ENCODE results near the gene ZNF507. TPM values are rescaled to one million over a fixed set of nuclear protein-coding genes. Genes with fewer than 3 reads are reported as not detected.
A peak's percentile ranks its signal among the peaks of the same experiment; 100 is the strongest.

The ZNF507 gene
- total and polyA plus RNA-seq, 9 of the 15 experiments (the other 6 are each of a cell fraction or from before 2014, with no cell fraction given): 2.9 to 25.0 (median 10.4) TPM

DNA sequence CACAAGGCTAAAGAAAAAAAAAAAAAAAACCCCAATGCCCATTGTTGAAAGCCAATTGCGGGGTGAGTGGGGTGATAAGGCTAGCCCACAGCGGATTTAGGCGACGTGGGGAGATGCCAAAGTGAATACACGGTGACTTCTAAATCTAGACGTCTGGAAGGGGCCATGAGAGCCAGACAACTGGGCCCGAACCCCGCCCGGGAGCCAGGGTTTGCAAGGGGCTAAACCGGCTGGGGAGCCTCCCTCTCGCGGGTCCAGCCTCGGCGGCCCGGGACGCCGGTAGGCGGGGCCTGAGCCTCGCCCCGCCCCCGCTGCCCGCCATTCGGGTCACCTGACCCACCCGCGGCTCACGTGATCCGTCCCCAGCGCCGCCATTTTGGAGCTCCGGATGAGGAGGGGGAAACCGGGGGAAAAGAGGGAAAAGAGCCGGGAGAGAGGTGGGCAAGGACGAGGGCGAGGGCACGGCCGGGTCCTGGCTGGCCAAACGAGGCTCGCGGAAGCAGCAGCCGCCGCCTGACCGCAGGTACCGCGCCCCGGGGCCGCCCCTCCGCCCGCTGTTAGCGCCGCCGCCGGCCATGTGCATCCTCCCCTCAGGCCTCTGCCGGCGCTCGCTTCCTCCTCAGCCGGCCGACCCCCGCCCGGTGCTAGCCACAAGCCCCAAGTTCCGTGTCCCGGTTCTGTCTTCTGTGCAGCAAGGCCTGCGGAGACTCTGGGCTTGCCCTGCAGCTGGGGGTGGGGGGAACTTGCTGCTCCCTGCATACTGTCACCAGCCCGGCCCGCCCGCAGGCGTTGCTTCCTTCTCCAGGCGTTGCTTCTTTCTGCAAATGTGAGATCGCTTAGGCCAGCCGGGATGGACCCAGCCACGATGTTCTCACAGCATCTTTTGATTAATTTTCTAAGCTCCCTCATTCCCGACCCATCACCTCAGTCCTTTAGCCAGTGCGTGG, at the start of gene ZNF507 (continued):
- TF ChIP-seq, protein P1, sequence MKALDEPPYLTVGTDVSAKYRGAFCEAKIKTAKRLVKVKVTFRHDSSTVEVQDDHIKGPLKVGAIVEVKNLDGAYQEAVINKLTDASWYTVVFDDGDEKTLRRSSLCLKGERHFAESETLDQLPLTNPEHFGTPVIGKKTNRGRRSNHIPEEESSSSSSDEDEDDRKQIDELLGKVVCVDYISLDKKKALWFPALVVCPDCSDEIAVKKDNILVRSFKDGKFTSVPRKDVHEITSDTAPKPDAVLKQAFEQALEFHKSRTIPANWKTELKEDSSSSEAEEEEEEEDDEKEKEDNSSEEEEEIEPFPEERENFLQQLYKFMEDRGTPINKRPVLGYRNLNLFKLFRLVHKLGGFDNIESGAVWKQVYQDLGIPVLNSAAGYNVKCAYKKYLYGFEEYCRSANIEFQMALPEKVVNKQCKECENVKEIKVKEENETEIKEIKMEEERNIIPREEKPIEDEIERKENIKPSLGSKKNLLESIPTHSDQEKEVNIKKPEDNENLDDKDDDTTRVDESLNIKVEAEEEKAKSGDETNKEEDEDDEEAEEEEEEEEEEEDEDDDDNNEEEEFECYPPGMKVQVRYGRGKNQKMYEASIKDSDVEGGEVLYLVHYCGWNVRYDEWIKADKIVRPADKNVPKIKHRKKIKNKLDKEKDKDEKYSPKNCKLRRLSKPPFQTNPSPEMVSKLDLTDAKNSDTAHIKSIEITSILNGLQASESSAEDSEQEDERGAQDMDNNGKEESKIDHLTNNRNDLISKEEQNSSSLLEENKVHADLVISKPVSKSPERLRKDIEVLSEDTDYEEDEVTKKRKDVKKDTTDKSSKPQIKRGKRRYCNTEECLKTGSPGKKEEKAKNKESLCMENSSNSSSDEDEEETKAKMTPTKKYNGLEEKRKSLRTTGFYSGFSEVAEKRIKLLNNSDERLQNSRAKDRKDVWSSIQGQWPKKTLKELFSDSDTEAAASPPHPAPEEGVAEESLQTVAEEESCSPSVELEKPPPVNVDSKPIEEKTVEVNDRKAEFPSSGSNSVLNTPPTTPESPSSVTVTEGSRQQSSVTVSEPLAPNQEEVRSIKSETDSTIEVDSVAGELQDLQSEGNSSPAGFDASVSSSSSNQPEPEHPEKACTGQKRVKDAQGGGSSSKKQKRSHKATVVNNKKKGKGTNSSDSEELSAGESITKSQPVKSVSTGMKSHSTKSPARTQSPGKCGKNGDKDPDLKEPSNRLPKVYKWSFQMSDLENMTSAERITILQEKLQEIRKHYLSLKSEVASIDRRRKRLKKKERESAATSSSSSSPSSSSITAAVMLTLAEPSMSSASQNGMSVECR (CRISPR knock-in tag; IDR thresholded peaks at IDR 0.05): peak; percentile 64
- TF ChIP-seq SMAD4 (CRISPR knock-in tag; conservative IDR thresholded peaks at IDR 0.05) (0 out of 2 replicates have a peak, but pooled peaks have one; percentile 34), HDAC1 (IDR thresholded peaks at IDR 0.05) (peak in 1 of 2 experiments; percentile 93; a peak in 2 of 4 replicates), MAZ (CRISPR knock-in tag; conservative IDR thresholded peaks at IDR 0.05 in 1 of 2, IDR thresholded peaks at IDR 0.05 in 1 of 2) (peak; percentile 49 to 77), FOXA1 (IDR thresholded peaks at IDR 0.05; ENCODE audit: borderline replicate concordance) (no peak), ZNF551 (CRISPR knock-in tag; IDR thresholded peaks at IDR 0.05) (no peak), ZNF146 (CRISPR knock-in tag; IDR thresholded peaks at IDR 0.05; ENCODE audit: unreplicated experiment) (no peak), ZNF253 (CRISPR knock-in tag; conservative IDR thresholded peaks at IDR 0.05) (no peak), NFYB (IDR thresholded peaks at IDR 0.05; ENCODE audit: extremely low read depth, insufficient read length) (no peak), SOX6 (IDR thresholded peaks at IDR 0.05) (peak; percentile 9; the same call in 1 of the 2 replicates), ELK3 (CRISPR knock-in tag; IDR thresholded peaks at IDR 0.05) (no peak), SREBF1 (IDR thresholded peaks at IDR 0.05; ENCODE audit: borderline replicate concordance, low read depth, low read length) (0 out of 2 replicates have a peak, but pooled peaks have one; percentile 30), U2AF1 (optimal IDR thresholded peaks at IDR 0.05; ENCODE audit: low read depth, low read length) (no peak), PCBP1 (IDR thresholded peaks at IDR 0.05; ENCODE audit: low read depth, low read length, poor library complexity, severe bottlenecking) (peak; percentile 81), MCM3 (IDR thresholded peaks at IDR 0.05) (no peak), NBN (IDR thresholded peaks at IDR 0.05; ENCODE audit: low read depth) (no peak), YBX1 (IDR thresholded peaks at IDR 0.05) (no peak)
- TF ChIP-seq, protein P2, sequence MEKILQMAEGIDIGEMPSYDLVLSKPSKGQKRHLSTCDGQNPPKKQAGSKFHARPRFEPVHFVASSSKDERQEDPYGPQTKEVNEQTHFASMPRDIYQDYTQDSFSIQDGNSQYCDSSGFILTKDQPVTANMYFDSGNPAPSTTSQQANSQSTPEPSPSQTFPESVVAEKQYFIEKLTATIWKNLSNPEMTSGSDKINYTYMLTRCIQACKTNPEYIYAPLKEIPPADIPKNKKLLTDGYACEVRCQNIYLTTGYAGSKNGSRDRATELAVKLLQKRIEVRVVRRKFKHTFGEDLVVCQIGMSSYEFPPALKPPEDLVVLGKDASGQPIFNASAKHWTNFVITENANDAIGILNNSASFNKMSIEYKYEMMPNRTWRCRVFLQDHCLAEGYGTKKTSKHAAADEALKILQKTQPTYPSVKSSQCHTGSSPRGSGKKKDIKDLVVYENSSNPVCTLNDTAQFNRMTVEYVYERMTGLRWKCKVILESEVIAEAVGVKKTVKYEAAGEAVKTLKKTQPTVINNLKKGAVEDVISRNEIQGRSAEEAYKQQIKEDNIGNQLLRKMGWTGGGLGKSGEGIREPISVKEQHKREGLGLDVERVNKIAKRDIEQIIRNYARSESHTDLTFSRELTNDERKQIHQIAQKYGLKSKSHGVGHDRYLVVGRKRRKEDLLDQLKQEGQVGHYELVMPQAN (IDR thresholded peaks at IDR 0.05; ENCODE audit: borderline replicate concordance): peak; percentile 89
- TF ChIP-seq, protein P3, sequence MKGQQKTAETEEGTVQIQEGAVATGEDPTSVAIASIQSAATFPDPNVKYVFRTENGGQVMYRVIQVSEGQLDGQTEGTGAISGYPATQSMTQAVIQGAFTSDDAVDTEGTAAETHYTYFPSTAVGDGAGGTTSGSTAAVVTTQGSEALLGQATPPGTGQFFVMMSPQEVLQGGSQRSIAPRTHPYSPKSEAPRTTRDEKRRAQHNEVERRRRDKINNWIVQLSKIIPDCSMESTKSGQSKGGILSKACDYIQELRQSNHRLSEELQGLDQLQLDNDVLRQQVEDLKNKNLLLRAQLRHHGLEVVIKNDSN (CRISPR knock-in tag; IDR thresholded peaks at IDR 0.05): peak; percentile 98
